ENCODE results near the gene MYBPC2.

The MYBPC2 gene

GRCh38 chr19:50501568-50502475, 69.1 kb downstream of the MYBPC2 start:
- no peak for DNase-seq

- DNase-seq: no peak
These were observed 73.3 kb downstream of the MYBPC2 start for GRCh38 chr19:50505856-50506611.

- no peak for DNase-seq
These were observed 74.0 kb downstream of the MYBPC2 start for GRCh38 chr19:50506700-50507099.

GRCh38 chr19:50507376-50507775, 74.7 kb downstream of the MYBPC2 start:
- DNase-seq: no peak

GRCh38 chr19:50508843-50509190, 76.1 kb downstream of the MYBPC2 start:
- DNase-seq: no peak

GRCh38 chr19:50509366-50509765, 76.7 kb downstream of the MYBPC2 start:
- DNase-seq: no peak

DNA sequence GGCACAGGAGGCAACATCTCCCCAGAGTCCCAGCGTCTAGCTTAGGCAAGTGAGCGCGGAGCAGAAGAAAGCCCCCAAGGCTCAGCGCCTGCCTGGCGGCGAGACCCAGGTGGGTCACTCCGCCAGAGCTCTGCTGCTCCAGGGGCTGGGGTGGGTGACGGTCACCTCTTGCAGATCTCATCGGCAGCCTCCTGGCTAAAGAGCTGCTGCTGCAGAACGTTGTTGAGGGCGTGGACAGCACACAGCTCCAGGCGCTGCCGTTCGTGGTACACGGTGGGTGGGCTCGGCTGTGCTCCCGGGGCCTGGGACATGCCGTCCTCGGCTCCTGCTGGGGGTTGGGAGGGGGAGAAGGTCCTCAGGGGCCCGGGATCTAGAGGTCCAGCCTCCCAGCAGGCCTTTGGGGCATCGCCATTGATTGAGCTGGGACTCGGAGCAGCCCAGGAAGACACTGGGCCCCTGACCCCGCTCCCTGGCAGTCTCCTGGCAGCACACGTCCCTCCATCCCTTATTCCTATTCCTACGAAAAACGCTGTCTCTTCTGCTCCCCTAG, 77.5 kb downstream of the MYBPC2 start:
- DNase-seq: no peak

GRCh38 chr19:50510700-50511068, 78.0 kb downstream of the MYBPC2 start:
- no peak for DNase-seq

GRCh38 chr19:50511069-50511822, 78.6 kb downstream of the MYBPC2 start, which contains the start of gene JOSD2:
Gene JOSD2, minus strand, starts transcription at chr19:50511191. Its CDS starts 760 bp downstream, at chr19:50510431.
- DNase-seq: peak; percentile 95 to 97 (median 95)

DNA sequence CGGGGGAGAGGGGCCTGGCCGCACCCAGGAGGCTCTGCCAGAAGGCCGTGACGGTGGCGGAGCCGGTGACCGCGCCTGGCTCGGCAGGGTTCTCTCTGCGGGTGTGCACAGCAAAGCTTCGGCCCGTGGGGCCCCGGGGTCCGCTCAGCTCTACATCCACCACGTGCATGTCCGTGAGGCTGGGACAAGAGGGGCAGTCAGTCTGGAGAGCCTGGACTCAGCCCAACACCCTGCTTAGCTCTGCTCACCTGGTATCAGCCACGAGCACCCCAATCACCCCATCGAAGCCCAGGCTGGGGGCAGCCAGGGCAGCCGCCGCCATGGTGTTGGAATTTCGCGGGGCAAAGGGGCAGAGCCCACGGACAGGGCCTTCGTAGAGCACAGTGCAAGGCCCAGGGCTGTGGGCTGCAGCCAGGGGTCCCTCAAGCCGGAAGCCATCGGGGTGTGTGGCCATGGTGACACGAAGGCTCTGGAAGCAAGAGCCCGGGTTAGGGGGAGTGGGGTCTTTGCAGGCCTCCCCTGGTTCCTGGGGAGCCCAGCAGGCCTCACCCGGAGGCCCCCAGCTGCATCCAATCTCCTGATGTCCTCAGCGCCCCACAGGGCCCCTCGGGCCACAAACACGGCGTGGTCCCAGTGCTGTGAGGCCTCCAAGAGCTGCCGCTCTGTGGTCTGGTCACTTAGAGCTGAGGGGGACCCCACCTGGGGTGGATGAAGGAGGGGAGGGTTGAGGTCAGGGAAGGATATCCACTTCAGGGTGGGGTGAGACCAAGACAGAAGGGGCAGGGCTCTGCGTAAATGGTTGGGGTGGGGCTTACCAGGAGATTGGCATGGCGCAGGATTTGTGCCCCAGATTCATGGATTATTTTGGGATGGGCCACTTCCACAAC, 79.7 kb downstream of the MYBPC2 start:
- no peak for DNase-seq

- no peak for DNase-seq
These were observed 80.5 kb downstream of the MYBPC2 start for GRCh38 chr19:50512999-50513745.

DNA sequence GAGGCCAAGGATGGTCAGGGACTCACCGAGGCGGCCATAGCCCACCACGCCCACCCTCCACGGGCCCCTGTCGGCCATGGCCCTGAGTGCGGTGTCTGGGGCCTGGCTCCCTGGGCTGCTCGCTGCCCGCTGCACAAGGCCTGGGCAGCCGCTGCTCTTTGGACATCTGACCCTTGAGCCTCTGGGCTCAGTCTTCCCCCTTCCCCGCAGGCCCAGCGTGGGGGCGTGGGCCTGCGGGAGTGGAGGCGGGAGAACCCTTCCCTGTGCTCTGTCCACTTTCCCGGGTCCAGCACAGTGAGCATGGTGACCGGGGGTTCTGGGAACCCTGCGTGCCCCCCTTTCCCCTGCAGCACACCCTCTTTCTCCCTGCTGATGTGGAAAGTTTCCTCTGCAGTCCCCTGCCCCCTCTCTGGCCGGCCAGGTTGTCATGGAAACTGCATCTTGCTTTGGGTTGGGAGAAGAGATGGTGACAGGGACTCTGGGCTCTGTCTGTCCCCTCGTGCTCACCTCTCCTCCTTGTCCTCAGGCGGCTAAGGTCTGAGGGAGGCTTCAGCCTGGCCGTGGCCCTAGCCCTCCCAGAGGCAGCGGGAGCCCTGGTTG, 81.2 kb downstream of the MYBPC2 start, which contains the start of gene ASPDH:
Gene ASPDH, minus strand, starts transcription at position 168 of the 600 bp plus-strand sequence. Its CDS starts 90 bp downstream, at position 78.
- no peak for DNase-seq

- no peak for DNase-seq
These were observed 81.9 kb downstream of the MYBPC2 start for GRCh38 chr19:50514346-50515167.

- DNase-seq: no peak
These were observed 82.5 kb downstream of the MYBPC2 start for GRCh38 chr19:50515168-50515561.
